Right renal cortex interstitium (tissue), 3 donors: ENCODE measurements around the gene EP400. TPM values are rescaled to one million over a fixed set of nuclear protein-coding genes. Genes with fewer than 3 reads are reported as not detected.

Experiments used
- DNase-seq, 3 donors: peaks; one replicate each; pipeline ENCODE4 v3.0.0-alpha.2; 2013; ENCODE audit warnings: low read depth in 3 of 3, low spot score in 2 of 3
- polyA plus RNA-seq, 3 donors: library from polyadenylated mRNA; unstranded; fragments of 120-200 nt; gene quantifications; one replicate each; pipeline ENCODE4 v1.2.1, GENCODE V29; 2013; ENCODE audit not compliant: insufficient read length in 3 of 3

Gene EP400
- polyA plus RNA-seq, 3 donors: 29.2 to 31.6 (median 30.8) TPM

DNA sequence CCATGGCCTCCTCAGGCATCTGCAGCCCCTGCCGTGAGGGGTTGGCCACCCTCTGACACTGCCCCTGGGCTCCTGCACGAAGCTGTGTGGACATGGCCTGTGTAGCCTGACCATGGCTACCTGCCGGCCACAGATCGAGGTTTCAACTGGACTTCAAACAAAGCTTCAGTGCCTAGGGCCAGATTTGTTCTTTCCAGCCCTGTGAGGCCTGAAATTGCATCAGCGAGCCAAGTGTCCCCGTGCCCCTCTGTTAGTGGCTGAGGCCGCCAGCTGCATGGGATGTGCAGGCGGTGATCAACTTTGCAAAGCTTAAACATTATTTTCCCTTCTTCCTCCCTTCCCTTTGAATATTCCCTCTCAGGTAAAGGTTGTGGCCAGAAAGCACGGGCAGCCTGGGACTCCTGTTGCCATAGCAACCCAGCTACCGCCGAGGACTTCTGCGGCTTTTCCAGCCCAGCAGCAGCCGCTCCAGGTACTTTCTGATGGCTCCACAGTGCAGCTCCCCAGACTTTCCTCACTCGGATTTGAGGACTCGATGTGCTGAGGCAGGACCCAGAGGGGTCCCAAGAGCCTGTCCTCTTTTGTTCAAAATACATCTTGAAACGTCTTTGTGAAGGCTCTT, 158.6 kb downstream of the EP400 start:
- DNase-seq: no peak

DNA sequence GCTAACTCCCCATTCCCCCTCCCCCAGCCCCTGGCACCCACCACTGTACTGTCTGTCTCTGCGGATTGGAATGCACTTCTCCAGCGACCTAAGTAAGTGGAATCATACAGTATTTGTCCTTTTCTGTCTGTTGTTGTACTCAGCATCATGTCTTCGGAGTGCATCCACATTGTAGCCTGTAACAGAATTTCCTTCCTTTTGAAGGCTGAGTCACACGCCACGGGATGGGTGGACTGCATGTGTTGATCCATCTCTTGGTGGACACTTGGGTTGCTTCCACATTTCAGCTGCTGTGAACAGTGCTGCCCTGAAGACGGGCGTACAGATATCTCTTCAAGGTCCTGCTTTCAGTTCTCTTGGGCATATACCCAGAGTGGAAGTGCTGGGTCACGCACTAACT, 160.0 kb downstream of the EP400 start:
- no peak for DNase-seq

DNA sequence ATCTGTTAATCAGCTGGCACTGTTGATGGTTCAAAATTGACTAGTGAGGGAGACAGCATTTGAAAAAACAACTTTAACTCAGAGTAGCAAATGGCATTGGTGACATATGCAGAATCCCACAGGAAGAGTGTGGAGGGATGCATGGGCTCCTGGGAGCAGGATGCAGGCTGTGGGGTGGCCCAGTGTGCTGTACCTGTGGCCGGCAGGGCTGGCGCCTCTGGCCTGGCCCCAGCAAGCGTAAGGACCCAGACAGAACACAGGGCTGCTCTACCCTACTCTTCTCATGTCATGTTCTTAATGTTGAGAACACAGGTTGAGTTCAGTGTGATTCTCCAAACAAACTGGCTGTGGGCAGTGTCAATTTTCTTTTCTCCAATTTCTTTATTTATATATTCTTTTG, 160.9 kb downstream of the EP400 start:
- DNase-seq: no peak

DNA sequence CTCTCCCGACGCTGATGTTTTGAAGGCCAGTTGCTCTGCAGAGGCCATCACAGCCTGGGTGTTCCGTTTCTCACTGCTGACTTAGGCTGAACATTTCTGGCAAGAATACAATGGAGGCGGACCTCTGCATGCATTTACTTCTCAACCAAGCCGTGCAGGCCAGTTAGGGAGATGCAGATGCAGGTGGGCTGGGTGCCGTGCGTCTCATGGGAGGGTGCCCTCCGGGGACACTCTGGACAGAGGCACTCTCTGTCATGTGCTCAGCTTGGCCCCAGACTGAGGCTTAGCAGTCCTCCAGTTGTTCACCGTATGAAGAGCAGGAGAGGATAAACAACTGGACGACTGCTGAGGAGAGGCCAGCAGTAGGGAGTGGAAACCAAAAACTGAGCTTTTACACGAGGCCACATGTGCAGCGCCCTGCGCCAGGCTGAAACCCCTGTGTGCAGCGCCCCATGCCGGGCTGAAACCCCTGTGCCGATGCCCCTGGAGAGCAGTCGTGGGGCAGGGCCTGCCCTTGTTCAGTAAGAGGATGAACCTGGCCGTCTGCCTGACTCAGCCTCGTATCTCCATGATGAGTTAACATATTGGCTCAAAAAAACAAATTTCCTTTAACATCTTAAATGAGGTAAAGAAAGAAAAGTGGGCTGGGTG, 162.0 kb downstream of the EP400 start:
- no peak for DNase-seq

DNA sequence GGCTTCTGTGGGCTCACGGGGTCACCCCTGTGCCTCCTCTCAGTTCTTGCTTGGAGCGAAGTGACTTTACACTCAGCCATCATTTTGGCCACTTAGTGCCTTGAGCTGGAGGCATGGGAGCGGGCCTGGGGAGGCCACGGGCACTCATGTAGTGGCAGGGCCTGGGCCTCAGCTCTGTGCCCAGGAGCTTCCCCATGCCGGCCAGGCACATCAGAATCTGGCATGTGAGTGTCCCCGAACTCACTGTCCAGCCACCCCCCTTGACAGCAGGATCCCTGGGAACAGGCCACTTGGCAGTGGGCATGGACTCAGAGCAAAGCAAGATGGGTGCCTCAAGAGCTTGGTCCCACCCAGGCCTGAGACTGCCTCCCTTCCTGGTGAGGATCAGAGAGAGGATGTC, 164.9 kb downstream of the EP400 start:
- no peak for DNase-seq

DNA sequence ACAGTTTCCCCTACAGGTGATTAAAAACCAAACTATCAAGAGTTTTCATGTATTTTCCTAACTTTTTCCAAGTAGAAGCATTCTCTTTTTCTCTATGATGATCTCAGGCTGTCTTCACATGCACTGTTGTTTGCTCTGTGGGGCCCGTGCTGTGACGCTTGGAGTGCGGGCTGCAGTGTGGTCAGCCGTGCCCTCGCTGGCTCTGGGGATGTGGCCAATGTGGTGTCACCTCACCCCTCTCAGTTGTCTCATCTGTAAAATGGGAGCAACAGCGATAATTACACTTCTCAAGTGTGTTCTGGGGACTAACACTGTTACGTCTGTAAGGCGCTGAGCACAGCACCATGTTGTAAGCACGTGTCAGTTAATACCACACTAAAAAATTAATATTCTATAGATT, 165.8 kb downstream of the EP400 start:
- no peak for DNase-seq

DNA sequence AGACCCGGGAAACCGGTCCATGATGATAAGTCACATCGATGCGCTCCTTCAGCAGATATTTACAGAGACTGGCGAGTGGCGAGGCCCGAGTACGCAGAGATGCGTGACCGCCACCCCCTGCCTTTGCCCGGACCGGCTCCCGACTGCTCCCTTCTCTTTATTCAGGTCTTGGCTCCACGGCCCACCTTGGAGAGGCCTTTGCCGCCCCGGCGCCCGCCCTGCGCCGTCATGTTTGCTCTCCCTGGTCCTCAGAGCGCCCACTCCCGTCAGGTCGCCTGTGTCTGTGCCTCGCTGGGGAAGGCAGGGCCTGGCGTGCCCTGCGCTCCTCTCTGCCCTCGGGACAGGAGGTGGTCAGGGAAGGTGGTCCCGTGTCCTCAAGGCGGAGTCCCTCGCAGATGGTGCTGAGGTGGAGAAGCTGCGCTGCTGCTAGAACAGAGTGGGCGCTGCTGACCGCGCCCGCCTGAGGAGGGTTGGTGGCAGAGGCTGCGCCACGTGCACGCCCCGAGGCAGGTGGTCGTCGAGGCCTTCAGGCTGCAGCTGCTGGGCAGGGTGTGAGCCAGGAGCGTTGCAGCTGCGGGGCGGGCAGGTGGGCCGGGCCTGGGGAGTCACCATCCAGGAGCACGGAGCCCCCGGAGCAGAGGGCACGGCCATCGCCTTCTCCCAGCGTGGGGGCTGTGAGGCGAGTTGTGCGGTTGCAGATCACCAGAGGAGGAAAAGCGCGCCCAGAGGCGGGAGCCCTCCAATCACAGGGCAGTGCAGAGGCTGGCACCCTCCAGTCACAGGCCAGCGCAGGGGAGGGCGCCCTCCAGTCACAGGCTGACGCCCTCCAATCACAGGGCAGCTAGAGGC, 167.2 kb downstream of the EP400 start:
- DNase-seq: no peak

DNA sequence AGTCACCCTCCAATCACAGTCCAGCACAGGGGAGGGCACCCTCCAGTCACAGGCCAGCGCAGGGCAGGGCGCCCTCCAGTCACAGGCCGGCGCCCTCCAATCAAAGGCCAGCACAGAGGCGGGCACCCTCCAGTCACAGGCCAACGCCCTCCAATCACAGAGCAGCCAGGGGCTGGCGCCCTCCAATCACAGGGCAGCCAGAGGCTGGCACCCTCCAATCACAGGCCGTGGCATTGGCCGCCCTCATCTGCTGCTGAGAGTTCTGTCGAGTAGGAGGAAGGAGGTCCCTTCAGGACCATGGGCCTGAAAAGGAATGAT, 167.8 kb downstream of the EP400 start:
- DNase-seq: no peak

DNA sequence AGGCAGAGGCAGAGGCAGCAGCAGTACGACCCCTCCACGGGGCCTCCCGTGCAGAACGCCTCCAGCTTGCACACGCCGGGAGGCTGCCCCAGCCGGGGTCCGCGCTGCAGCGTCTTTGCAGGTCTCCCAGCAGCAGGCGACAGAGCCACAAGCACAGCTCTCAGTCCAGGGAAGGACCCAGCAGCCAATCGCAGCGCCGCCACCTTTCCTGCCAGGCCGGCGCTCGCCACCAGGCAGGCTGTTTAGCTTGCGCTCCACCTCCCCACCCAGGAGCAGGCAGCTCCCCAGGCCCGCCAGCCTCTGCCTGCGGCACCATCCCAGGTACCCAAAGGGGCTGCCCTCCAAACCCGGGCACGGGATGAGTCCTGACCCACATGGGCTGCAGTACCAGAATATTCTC, 169.1 kb downstream of the EP400 start:
- no peak for DNase-seq

DNA sequence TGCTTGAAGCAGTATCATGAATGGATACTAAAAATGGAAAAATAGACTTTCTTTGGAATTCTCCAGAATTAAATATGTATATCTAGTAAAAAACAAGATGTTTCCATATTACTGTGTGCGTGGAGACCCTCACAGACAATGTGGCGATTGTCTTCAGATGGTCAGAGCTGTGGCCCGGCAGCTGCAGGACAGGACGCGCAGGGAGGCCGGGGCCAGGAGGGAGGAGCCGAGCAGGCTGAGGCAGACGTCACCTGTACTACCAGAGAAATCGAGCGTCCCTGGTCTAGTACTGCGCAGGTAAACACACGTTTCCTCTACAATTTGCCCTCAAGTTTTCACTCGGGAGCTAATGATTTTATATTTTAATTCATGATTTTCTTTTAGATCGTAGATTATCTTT, 171.5 kb downstream of the EP400 start:
- DNase-seq: no peak

DNA sequence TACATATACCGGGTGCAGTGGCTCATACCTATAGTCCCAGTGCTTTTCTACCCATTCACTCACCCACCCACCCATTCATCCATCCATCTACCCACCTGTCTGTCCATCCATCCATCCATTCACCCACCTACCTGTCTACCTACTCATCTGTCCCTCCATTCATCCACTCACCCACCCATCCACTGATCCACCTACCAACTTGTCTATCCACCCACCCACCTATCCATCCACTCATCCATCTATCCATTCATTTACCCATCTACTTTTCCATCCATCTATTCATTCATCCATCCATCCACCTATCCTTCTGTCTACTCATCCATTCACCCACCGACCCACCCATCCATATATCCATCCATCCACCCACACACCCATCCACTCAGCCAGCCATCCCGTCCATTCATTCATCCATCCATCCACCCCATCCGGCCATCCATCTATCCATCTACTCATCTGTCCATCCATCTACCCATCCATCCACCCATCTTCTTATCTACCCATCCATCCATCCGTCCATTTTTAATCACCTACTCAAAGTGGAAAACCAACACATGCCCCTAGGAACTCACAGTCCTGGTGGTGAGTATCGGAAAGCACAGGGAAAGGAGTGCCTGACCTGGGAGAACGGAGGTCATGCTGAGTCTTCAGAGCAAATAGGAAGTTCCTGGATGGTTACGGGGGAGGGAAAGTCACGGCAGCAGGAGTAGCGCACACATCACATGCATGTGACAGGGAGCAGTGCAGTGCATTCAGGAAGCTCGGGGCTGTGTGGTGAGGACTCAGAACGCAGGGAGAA, 174.4 kb downstream of the EP400 start:
- no peak for DNase-seq

DNA sequence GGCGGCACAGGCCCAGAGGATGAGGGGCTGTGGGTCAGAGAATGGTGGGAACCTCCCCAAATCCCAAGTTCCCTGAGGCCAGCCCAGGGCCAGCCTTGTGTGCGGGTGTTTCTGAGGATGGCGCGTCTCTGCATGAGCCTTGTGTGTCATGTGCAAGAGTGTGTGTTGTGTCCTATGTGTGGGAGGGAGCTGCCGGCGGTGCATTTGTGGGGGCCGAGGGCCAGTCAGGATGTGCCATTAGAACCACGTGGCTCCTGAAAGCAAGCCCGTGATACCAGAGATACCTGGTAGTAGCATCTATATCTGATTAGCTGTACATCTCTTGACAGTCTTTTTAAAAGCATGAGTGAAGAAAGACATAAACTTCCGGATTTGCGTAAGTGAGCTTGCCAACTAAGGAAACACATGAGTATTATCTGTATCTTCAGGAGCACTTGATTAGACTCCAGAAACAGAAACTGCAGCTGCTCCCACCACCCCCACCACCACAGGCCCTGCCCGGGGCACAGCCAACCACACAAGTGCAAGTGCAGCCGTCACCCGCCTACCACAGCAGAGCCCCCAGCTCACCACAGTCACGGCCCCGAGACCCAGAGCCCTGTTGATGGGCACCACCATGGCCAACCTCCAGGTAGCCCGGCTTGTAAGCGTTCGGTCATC, 175.2 kb downstream of the EP400 start:
- no peak for DNase-seq

DNA sequence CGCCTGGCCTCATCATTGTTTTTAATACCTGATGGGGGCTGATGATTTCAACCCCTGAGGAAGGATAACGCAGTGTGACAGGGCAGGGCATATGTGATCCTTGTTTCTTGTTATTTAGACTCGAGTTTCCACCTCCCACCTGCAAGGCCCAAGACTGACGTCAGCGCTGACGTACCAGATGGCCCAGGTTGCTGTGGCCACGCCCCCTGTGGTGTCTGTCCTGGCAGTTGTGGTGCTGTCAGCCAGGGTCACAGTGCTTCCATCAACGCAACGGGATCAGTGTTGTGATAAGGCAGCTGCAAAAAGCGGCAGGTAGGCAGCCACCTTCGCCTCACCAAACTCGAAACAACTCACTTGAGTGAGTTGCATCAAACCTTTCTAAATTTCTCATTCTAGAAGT, 176.0 kb downstream of the EP400 start:
- DNase-seq: no peak

DNA sequence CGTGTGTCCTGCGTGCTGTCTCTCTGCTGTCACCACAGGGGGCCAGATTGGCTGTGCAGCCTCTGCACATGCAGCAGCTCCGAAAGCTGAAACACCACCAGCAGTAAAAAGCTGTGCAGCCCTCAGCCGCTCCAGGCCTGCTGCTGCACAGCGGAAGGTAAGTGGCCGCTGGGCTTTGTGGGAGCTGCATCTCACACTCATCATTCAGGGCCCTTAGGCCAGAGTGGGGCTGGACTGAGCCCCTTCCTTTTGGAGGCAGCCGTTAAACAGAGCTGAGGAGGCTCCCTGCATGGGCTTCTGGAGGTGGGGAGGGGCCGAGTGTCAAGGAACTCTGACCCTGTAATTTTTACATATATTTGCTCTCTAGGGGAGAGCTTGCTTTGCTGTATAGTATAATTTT, 177.3 kb downstream of the EP400 start:
- DNase-seq: no peak

DNA sequence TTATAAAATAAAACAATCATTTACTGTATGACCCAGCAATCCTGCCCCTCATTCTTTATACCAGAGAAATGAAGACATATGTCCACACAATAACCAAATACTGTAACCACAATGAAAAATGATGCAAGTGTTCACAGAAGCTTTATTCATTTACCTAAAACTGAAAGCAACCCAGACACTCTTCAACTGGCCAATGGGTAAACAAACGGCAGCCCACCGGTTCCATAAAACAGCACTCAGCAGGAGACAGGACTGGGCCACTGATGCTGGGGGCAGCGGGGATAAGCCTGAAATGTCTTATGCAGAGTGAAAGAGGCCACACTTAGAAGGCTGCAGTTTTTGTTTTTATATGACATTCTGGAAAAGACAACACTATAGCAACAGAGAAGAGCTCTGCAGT, 179.3 kb downstream of the EP400 start:
- DNase-seq: no peak

DNA sequence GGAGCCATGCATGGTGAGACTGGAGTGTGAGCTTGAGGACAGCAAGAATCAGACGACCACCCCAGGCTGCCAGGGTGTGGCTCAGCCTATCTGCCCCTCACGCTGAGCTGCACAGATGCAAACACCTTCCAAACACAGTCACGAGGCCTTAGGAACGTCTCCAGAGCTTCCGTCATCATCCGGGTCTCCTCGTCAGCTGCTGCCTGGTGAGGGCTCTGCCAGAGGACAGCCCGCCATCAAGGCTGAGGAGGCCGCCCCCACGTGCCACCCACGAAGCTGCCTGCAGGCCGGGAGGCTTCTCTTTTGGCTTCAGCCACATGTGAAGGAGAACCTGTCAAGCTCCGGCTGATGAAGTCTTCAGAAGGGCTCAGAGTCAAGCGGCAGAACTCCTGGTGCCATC, 180.9 kb downstream of the EP400 start:
- no peak for DNase-seq

Other genes with a start within 250 kb of the EP400 start
- 10 to 100 TPM; 38.9 to 42.7 (median 39.5) TPM for gene SFSWAP, start 238.9 kb upstream of the EP400 start, polyA plus RNA-seq
- under 1 TPM; 0.53 to 0.75 (median 0.72) TPM for gene MMP17, start 121.5 kb upstream of the EP400 start, polyA plus RNA-seq
- gene ULK1, start 55.3 kb upstream of the EP400 start, polyA plus RNA-seq: 10 to 100 TPM; 18.4 to 20.5 (median 19.8) TPM
- 10 to 100 TPM; 10.5 to 12.8 (median 12.2) TPM for gene PUS1, start 20.7 kb upstream of the EP400 start, polyA plus RNA-seq
- 10 to 100 TPM; 10.9 to 12.8 (median 11.7) TPM for gene DDX51, start 194.4 kb downstream of the EP400 start, polyA plus RNA-seq
- gene NOC4L, start 194.5 kb downstream of the EP400 start, polyA plus RNA-seq: 10 to 100 TPM; 10.9 to 12.4 (median 11.3) TPM